ENCODE measurements around the gene CTTNBP2NL. TPM values are rescaled to one million over a fixed set of nuclear protein-coding genes. Genes with fewer than 3 reads are reported as not detected.
A peak's percentile ranks its signal among the peaks of the same experiment; 100 is the strongest.

The CTTNBP2NL gene
- total and polyA plus RNA-seq, 10 of the 15 experiments (the other 5 are each of a cell fraction or from before 2014, with no cell fraction given) = 2.1 to 11.3 (median 5.6) TPM

DNA sequence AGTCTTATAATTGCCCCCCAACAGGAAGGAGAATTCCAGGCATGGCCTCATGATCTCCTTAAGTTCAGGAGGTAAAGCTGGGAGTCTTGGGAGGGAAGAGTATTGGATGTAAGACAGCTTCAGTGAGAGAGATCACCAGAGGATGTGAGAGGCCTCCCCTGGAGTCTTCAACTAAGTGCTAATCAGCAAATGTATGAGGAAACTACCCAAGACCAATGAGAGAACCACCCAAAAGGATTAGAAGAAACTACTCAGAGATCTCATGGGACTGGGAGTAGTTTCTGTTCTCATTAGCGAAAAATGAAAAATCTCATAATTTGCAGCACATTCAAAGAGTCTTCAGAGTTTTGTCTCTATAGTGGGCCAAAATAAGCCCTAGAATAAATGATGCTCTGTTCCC is 76.1 kb downstream of the CTTNBP2NL start:
- Histone ChIP-seq H3K9ac (ENCODE audit: control insufficient read depth, insufficient read depth, low read length) (no peak overlapping the region), H3K79me2 (ENCODE audit: control insufficient read depth, insufficient read depth, low read length) (no peaks in the 10 kb centered on the region), H3K4me3 (no peak overlapping the region), H3K27ac (ENCODE audit: control insufficient read depth, insufficient read depth) (no peak overlapping the region), H3K4me2 (ENCODE audit: control insufficient read depth, insufficient read depth) (no peak overlapping the region), H3K4me1 (ENCODE audit: control insufficient read depth, insufficient read depth, low read length) (peaks cover 1% of the 10 kb centered on the region), H3K9me3 (replicated peaks; ENCODE audit: control insufficient read depth, insufficient read depth, low read length) (no peaks in the 10 kb centered on the region; the same call in 2 of the 3 replicates), H3K27me3 (replicated peaks in 1 of 2; ENCODE audit: control insufficient read depth in 2 of 2, insufficient read depth in 2 of 2, low read length in 1 of 2) (no peaks in the 10 kb centered on the region), H4K20me1 (ENCODE audit: control insufficient read depth, insufficient read depth) (no peaks in the 10 kb centered on the region), H3K36me3 (ENCODE audit: control insufficient read depth in 2 of 2, insufficient read depth in 2 of 2, low read length in 1 of 2) (no peaks in the 10 kb centered on the region), H2AFZ (ENCODE audit: control insufficient read depth, low read depth, low read length) (no peak overlapping the region)
- RAD21 ChIA-PET (ENCODE audit: unreplicated experiment) = interaction anchor here (0.6 to 0.8 kb wide), 2 partner anchors 233 to 429 kb away, joined by 3 read pairs; no protein-coding TSS in a partner anchor
- SMC1A ChIA-PET (ENCODE audit: uncharacterized antibody, unreplicated experiment) = interaction anchor here (1.4 to 1.9 kb wide), 2 partner anchors 10 to 71 kb away, joined by 3 to 5 read pairs; no protein-coding TSS in a partner anchor
- POLR2A ChIA-PET = interaction anchor here (0.6 to 0.9 kb wide), 3 partner anchors 64 to 978 kb away, joined by 3 to 4 read pairs (median 3); no protein-coding TSS in a partner anchor
- ATAC-seq = peak; percentile 60
- TF ChIP-seq BACH1 (IDR thresholded peaks at IDR 0.05; ENCODE audit: borderline replicate concordance) = no peak
- TF ChIP-seq MEF2B (IDR thresholded peaks at IDR 0.05; ENCODE audit: partially characterized antibody, poor library complexity, severe bottlenecking) = peak; percentile 60
- CTCF ChIA-PET = interaction anchor here (0.6 to 1.6 kb wide), 5 partner anchors 30 to 977 kb away, joined by 3 to 7 read pairs (median 3); partner anchors contain the start of gene MOV10
- FAIRE-seq = no peak
- intact Hi-C loops (cut with micrococcal nuclease; ENCODE audit: unreplicated experiment) = no loop called here
- in situ Hi-C loops (cut with MboI) = no loop called here
- whole genome bisulfite sequencing (ENCODE audit: insufficient coverage, insufficient replicate concordance, low lambda C conversion rate, missing lambda C conversion rate) = 29% methylated on average over 1 of the region's 1 CpG
- DNase-seq (ENCODE audit: low read depth, low spot score) = no peak
- no TSS peak for BruUV-seq (replicated peaks)

GRCh38 chr1:112477550-112477949 is 81.5 kb downstream of the CTTNBP2NL start:
- POLR2A ChIA-PET = no interaction called here
- TF ChIP-seq, protein P1, sequence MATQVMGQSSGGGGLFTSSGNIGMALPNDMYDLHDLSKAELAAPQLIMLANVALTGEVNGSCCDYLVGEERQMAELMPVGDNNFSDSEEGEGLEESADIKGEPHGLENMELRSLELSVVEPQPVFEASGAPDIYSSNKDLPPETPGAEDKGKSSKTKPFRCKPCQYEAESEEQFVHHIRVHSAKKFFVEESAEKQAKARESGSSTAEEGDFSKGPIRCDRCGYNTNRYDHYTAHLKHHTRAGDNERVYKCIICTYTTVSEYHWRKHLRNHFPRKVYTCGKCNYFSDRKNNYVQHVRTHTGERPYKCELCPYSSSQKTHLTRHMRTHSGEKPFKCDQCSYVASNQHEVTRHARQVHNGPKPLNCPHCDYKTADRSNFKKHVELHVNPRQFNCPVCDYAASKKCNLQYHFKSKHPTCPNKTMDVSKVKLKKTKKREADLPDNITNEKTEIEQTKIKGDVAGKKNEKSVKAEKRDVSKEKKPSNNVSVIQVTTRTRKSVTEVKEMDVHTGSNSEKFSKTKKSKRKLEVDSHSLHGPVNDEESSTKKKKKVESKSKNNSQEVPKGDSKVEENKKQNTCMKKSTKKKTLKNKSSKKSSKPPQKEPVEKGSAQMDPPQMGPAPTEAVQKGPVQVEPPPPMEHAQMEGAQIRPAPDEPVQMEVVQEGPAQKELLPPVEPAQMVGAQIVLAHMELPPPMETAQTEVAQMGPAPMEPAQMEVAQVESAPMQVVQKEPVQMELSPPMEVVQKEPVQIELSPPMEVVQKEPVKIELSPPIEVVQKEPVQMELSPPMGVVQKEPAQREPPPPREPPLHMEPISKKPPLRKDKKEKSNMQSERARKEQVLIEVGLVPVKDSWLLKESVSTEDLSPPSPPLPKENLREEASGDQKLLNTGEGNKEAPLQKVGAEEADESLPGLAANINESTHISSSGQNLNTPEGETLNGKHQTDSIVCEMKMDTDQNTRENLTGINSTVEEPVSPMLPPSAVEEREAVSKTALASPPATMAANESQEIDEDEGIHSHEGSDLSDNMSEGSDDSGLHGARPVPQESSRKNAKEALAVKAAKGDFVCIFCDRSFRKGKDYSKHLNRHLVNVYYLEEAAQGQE (IDR thresholded peaks at IDR 0.05; ENCODE audit: low read depth, low read length) = no peak
- no peak for TF ChIP-seq ZBTB11 (CRISPR knock-in tag; IDR thresholded peaks at IDR 0.05)
- no peak for TF ChIP-seq MEF2A (IDR thresholded peaks at IDR 0.05; ENCODE audit: insufficient read depth, low read depth, low read length)
- no peak for TF ChIP-seq FOXM1 (IDR thresholded peaks at IDR 0.05; ENCODE audit: low read depth, low read length)
- TF ChIP-seq SREBF2 (IDR thresholded peaks at IDR 0.05; ENCODE audit: low read length) = no peak
- TF ChIP-seq PAX8 (IDR thresholded peaks at IDR 0.05) = no peak
- TF ChIP-seq MYB (IDR thresholded peaks at IDR 0.05; ENCODE audit: borderline replicate concordance, low read depth, low read length) = no peak
- no peak for TF ChIP-seq NFYB (IDR thresholded peaks at IDR 0.05; ENCODE audit: insufficient read depth, low read depth, low read length)
- TF ChIP-seq POLR2AphosphoS2 (IDR thresholded peaks at IDR 0.05; ENCODE audit: low read depth, low read length) = no peak

More at GRCh38 chr1:112477550-112477949, 81.5 kb downstream of the CTTNBP2NL start:
- ChIA-PET CTCF (no interaction called here), SMC1A (ENCODE audit: uncharacterized antibody, unreplicated experiment) (interaction anchor here (2.1 kb wide), 1 partner anchor 10 kb away, joined by 9 read pairs; no protein-coding TSS in a partner anchor), RAD21 (ENCODE audit: unreplicated experiment) (no interaction called here)
- BruUV-seq (replicated peaks) = no TSS peak
- peaks cover 4% of the 10 kb centered on the region; the same call in 1 of the 3 replicates for H3K9me3 ChIP-seq (replicated peaks; ENCODE audit: control insufficient read depth, insufficient read depth, low read length)
- DNase-seq (ENCODE audit: low read depth, low spot score) (no peak), ATAC-seq (no peak), FAIRE-seq (no peak)
- H3K4me3 ChIP-seq = no peak overlapping the region
- no peak overlapping the region for H3K4me2 ChIP-seq (ENCODE audit: control insufficient read depth, insufficient read depth)
- no peaks in the 10 kb centered on the region for H3K4me1 ChIP-seq (ENCODE audit: control insufficient read depth, insufficient read depth, low read length)
- no peaks in the 10 kb centered on the region for H3K79me2 ChIP-seq (ENCODE audit: control insufficient read depth, insufficient read depth, low read length)
- no peaks in the 10 kb centered on the region for H4K20me1 ChIP-seq (ENCODE audit: control insufficient read depth, insufficient read depth)
- no peaks in the 10 kb centered on the region for H3K36me3 ChIP-seq (ENCODE audit: control insufficient read depth in 2 of 2, insufficient read depth in 2 of 2, low read length in 1 of 2)
- H2AFZ ChIP-seq (ENCODE audit: control insufficient read depth, low read depth, low read length) = no peak overlapping the region
- no peaks in the 10 kb centered on the region for H3K27me3 ChIP-seq (replicated peaks in 1 of 2; ENCODE audit: control insufficient read depth in 2 of 2, insufficient read depth in 2 of 2, low read length in 1 of 2)
- intact Hi-C loops (cut with micrococcal nuclease; ENCODE audit: unreplicated experiment) = no loop called here
- in situ Hi-C loops (cut with MboI) = no loop called here
- no peak overlapping the region for H3K9ac ChIP-seq (ENCODE audit: control insufficient read depth, insufficient read depth, low read length)
- H3K27ac ChIP-seq (ENCODE audit: control insufficient read depth, insufficient read depth) = no peak overlapping the region
